Peyer's patch (tissue), 4 donors: ENCODE measurements around the gene TCEA2.

Source experiments
- POLR2A ChIP-seq, 2 donors: fragments of 450-650 bp; IDR thresholded peaks; one replicate each; pipeline ENCODE4 v1.5.1; 2017; ENCODE audit warnings: antibody characterized with exemption in 2 of 2, mild to moderate bottlenecking in 2 of 2, moderate library complexity in 2 of 2
- TF ChIP-seq, protein P1 (sequence below), 6 experiments: fragments of 450-650 bp in 4 of 6; fragments of 200-600 bp in 2 of 6; sonication (generic) in 1 of 6; IDR thresholded peaks; one replicate each; pipeline ENCODE4 v1.5.1; 2017 to 2019; ENCODE audit warnings: antibody characterized with exemption in 6 of 6, mild to moderate bottlenecking in 3 of 6, moderate library complexity in 1 of 6

DNA sequence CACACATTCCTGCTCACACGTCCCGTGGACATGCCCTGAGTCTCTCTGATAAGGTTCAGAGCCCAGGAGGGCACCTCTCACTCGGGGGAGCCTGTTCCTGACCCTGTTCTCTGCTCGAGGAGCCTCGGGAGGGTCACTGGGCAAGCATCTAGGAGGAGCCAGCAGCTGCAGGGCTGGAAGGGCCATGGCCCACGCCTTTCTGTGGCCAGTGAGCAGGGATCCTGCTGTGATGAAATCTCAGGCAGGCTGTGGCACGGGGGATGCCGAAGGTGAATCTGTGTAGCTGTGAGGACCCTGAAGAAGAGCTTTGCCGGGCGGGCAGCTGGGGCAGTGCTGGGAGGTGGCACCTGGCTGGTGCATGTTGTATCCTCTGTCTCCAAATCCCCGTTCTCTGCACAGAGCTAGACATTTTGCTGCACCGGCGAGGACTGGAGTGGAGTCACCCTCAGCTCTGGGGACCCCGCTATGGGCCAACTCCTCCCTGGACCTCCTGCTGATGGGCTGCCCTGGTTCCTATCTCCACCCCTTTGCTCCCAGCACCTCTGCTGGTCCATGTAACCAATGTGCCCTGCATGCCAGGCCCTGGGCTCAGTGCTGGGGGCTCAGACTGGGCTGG, 51.5 kb downstream of the TCEA2 start:
- no peak for TF ChIP-seq POLR2A (IDR thresholded peaks at IDR 0.05)
- TF ChIP-seq, protein P1, sequence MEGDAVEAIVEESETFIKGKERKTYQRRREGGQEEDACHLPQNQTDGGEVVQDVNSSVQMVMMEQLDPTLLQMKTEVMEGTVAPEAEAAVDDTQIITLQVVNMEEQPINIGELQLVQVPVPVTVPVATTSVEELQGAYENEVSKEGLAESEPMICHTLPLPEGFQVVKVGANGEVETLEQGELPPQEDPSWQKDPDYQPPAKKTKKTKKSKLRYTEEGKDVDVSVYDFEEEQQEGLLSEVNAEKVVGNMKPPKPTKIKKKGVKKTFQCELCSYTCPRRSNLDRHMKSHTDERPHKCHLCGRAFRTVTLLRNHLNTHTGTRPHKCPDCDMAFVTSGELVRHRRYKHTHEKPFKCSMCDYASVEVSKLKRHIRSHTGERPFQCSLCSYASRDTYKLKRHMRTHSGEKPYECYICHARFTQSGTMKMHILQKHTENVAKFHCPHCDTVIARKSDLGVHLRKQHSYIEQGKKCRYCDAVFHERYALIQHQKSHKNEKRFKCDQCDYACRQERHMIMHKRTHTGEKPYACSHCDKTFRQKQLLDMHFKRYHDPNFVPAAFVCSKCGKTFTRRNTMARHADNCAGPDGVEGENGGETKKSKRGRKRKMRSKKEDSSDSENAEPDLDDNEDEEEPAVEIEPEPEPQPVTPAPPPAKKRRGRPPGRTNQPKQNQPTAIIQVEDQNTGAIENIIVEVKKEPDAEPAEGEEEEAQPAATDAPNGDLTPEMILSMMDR (IDR thresholded peaks at IDR 0.05), result no peak
